Mammary epithelial cell (primary cell): ENCODE results near the gene HMCN2.

Experiments used
- CTCF ChIP-seq, 2 donors: IDR thresholded peaks in 1 of 2; conservative IDR thresholded peaks in 1 of 2; 2 replicates each; pipeline ENCODE4 v1.5.1; 2011 to 2012; ENCODE audit warnings: inconsistent platforms in 2 of 2, low read length in 2 of 2, mild to moderate bottlenecking in 2 of 2, control low read depth in 1 of 2, low read depth in 1 of 2; ENCODE audit not compliant: insufficient read depth in 1 of 2; ENCODE audit errors: extremely low read depth in 1 of 2
- EZH2 ChIP-seq: IDR thresholded peaks from 2 replicates; pipeline ENCODE4 v1.6.1; 2012; ENCODE audit warnings: low read length, inconsistent platforms, borderline replicate concordance

- TF ChIP-seq CTCF (conservative IDR thresholded peaks at IDR 0.05 in 1 of 2, IDR thresholded peaks at IDR 0.05 in 1 of 2; ENCODE audit: extremely low read depth in 1 of 2, insufficient read depth in 1 of 2, low read depth in 1 of 2, low read length in 2 of 2) (no peak), EZH2 (no peak)
Observed at GRCh38 chr9:130424595-130425454, 159.3 kb downstream of the HMCN2 start.
